Measurements from ENCODE around the gene LIN37. TPM values are rescaled to one million over a fixed set of nuclear protein-coding genes. Genes with fewer than 3 reads are reported as not detected.

Gene LIN37
- total and polyA plus RNA-seq, 2 experiments from 2014 or later, result 12.0 to 13.6 TPM

GRCh38 chr19:35782589-35782988 lies 34.2 kb downstream of the LIN37 start:
- no peaks in the 10 kb centered on the region for H3K79me2 ChIP-seq
- H3K27ac ChIP-seq, result no peak overlapping the region
- no peaks in the 10 kb centered on the region for H3K9me2 ChIP-seq (replicated peaks; ENCODE audit: insufficient read depth)
- 98% methylated on average over 12 of the region's 12 CpGs for WGBS (ENCODE audit: low lambda C conversion rate, missing lambda C conversion rate)
- H3K36me3 ChIP-seq (replicated peaks; ENCODE audit: insufficient read depth, low read depth), result no peaks in the 10 kb centered on the region
- H2AFZ ChIP-seq, result no peak overlapping the region
- no peaks in the 10 kb centered on the region for H3K27me3 ChIP-seq
- TF ChIP-seq EZH2phosphoT487 (IDR thresholded peaks at IDR 0.05; ENCODE audit: low read depth, severe bottlenecking, unreplicated experiment), result no peak
- no peak for TF ChIP-seq EZH2 (IDR thresholded peaks at IDR 0.05; ENCODE audit: borderline replicate concordance)
- no peaks in the 10 kb centered on the region for H3K9me3 ChIP-seq (ENCODE audit: low read depth)
- no peak overlapping the region for H3K4me2 ChIP-seq
- no peak overlapping the region for H3K4me3 ChIP-seq
- no peaks in the 10 kb centered on the region for H4K20me1 ChIP-seq (ENCODE audit: insufficient read depth, poor library complexity, severe bottlenecking)
- no peaks in the 10 kb centered on the region for H3K4me1 ChIP-seq (ENCODE audit: insufficient read depth)
- DNase-seq (ENCODE audit: low spot score), result no peak

- Histone ChIP-seq H3K9me2 (replicated peaks; ENCODE audit: insufficient read depth) (no peaks in the 10 kb centered on the region), H3K27me3 (no peaks in the 10 kb centered on the region), H3K4me1 (ENCODE audit: insufficient read depth) (no peaks in the 10 kb centered on the region), H3K9me3 (ENCODE audit: low read depth) (no peaks in the 10 kb centered on the region), H3K27ac (no peak overlapping the region), H3K4me2 (peak overlapping the region; percentile 29), H3K79me2 (no peaks in the 10 kb centered on the region), H3K36me3 (replicated peaks; ENCODE audit: insufficient read depth, low read depth) (no peaks in the 10 kb centered on the region), H3K4me3 (no peak overlapping the region), H2AFZ (no peak overlapping the region), H4K20me1 (ENCODE audit: insufficient read depth, poor library complexity, severe bottlenecking) (no peaks in the 10 kb centered on the region)
- DNase-seq (ENCODE audit: low spot score), result no peak
- 67% methylated on average over 15 of the region's 28 CpGs for WGBS (ENCODE audit: low lambda C conversion rate, missing lambda C conversion rate)
- no peak for TF ChIP-seq EZH2 (IDR thresholded peaks at IDR 0.05; ENCODE audit: borderline replicate concordance)
- no peak for TF ChIP-seq EZH2phosphoT487 (IDR thresholded peaks at IDR 0.05; ENCODE audit: low read depth, severe bottlenecking, unreplicated experiment)
- no peak for TF ChIP-seq CTCF (IDR thresholded peaks at IDR 0.05; ENCODE audit: poor library complexity)
Observed at GRCh38 chr19:35783469-35784434, 35.4 kb downstream of the LIN37 start.

GRCh38 chr19:35784503-35785338 lies 36.3 kb downstream of the LIN37 start:
- peak; percentile 46 for DNase-seq (ENCODE audit: low spot score)
- 66% methylated on average over 18 of the region's 45 CpGs for WGBS (ENCODE audit: low lambda C conversion rate, missing lambda C conversion rate)
- peak overlapping the region; percentile 29 for H3K4me2 ChIP-seq
- H3K9me3 ChIP-seq (ENCODE audit: low read depth), result no peaks in the 10 kb centered on the region
- H2AFZ ChIP-seq, result no peak overlapping the region
- no peaks in the 10 kb centered on the region for H3K79me2 ChIP-seq
- H3K4me3 ChIP-seq, result no peak overlapping the region
- no peaks in the 10 kb centered on the region for H3K4me1 ChIP-seq (ENCODE audit: insufficient read depth)
- no peaks in the 10 kb centered on the region for H3K9me2 ChIP-seq (replicated peaks; ENCODE audit: insufficient read depth)
- no peaks in the 10 kb centered on the region for H3K27me3 ChIP-seq
- TF ChIP-seq EZH2 (IDR thresholded peaks at IDR 0.05; ENCODE audit: borderline replicate concordance), result no peak
- TF ChIP-seq CTCF (IDR thresholded peaks at IDR 0.05; ENCODE audit: poor library complexity), result no peak
- no peak for TF ChIP-seq EZH2phosphoT487 (IDR thresholded peaks at IDR 0.05; ENCODE audit: low read depth, severe bottlenecking, unreplicated experiment)
- no peaks in the 10 kb centered on the region for H4K20me1 ChIP-seq (ENCODE audit: insufficient read depth, poor library complexity, severe bottlenecking)
- H3K27ac ChIP-seq, result no peak overlapping the region
- no peaks in the 10 kb centered on the region for H3K36me3 ChIP-seq (replicated peaks; ENCODE audit: insufficient read depth, low read depth)

- no peak for TF ChIP-seq EZH2 (IDR thresholded peaks at IDR 0.05; ENCODE audit: borderline replicate concordance)
- TF ChIP-seq CTCF (IDR thresholded peaks at IDR 0.05; ENCODE audit: poor library complexity), result no peak
- TF ChIP-seq EZH2phosphoT487 (IDR thresholded peaks at IDR 0.05; ENCODE audit: low read depth, severe bottlenecking, unreplicated experiment), result no peak
- no peak overlapping the region for H3K27ac ChIP-seq
- no peaks in the 10 kb centered on the region for H3K79me2 ChIP-seq
- no peaks in the 10 kb centered on the region for H3K9me2 ChIP-seq (replicated peaks; ENCODE audit: insufficient read depth)
- no peaks in the 10 kb centered on the region for H4K20me1 ChIP-seq (ENCODE audit: insufficient read depth, poor library complexity, severe bottlenecking)
- 85% methylated on average over 10 of the region's 10 CpGs for WGBS (ENCODE audit: low lambda C conversion rate, missing lambda C conversion rate)
- H3K4me1 ChIP-seq (ENCODE audit: insufficient read depth), result no peaks in the 10 kb centered on the region
- H3K4me3 ChIP-seq, result no peak overlapping the region
- H3K27me3 ChIP-seq, result no peaks in the 10 kb centered on the region
- no peaks in the 10 kb centered on the region for H3K36me3 ChIP-seq (replicated peaks; ENCODE audit: insufficient read depth, low read depth)
- H2AFZ ChIP-seq, result no peak overlapping the region
- no peaks in the 10 kb centered on the region for H3K9me3 ChIP-seq (ENCODE audit: low read depth)
- no peak for DNase-seq (ENCODE audit: low spot score)
- no peak overlapping the region for H3K4me2 ChIP-seq
Observed at GRCh38 chr19:35785339-35785627, 36.9 kb downstream of the LIN37 start.

All from hepatocyte (in vitro differentiated cells).